GM23248 (cell line): ENCODE results near the gene RCL1. TPM values are rescaled to one million over a fixed set of nuclear protein-coding genes. Genes with fewer than 3 reads are reported as not detected.
"Not testable (repeated sequence)": the region's sequence is repeated elsewhere in the genome, so short reads cannot be mapped to it uniquely, and the experiment has no call there.

Experiments used
- DNase-seq: peaks from one replicate; pipeline ENCODE4 v3.0.0-alpha.2; 2015
- H2AFZ ChIP-seq: fragments of 200-600 bp; sonication (generic); 2 replicates; pipeline ENCODE4 v1.6.1; 2016; ENCODE audit warnings: antibody characterized with exemption
- H3F3A ChIP-seq: fragments of 200-600 bp; sonication (generic); 2 replicates; pipeline ENCODE4 v1.6.1; 2016; ENCODE audit warnings: mild to moderate bottlenecking, antibody characterized with exemption, mixed run types; ENCODE audit not compliant: insufficient read depth
- H3K27ac ChIP-seq: fragments of 200-600 bp; sonication (generic); 2 replicates; pipeline ENCODE4 v1.5.1; 2016; ENCODE audit warnings: mild to moderate bottlenecking
- H3K27me3 ChIP-seq: fragments of 200-600 bp; sonication (generic); replicated peaks from 2 replicates; pipeline ENCODE4 v1.6.1; 2016; ENCODE audit warnings: mild to moderate bottlenecking; ENCODE audit not compliant: insufficient read depth
- H3K36me3 ChIP-seq: fragments of 200-600 bp; sonication (generic); 2 replicates; pipeline ENCODE4 v1.6.1; 2016; ENCODE audit warnings: low read depth, mild to moderate bottlenecking
- H3K4me1 ChIP-seq: fragments of 200-600 bp; sonication (generic); 2 replicates; pipeline ENCODE4 v1.6.1; 2016; ENCODE audit warnings: mild to moderate bottlenecking; ENCODE audit not compliant: insufficient read depth
- H3K4me2 ChIP-seq: fragments of 200-600 bp; sonication (generic); one replicate; pipeline ENCODE4 v1.6.1; 2016; ENCODE audit warnings: mild to moderate bottlenecking; ENCODE audit not compliant: unreplicated experiment
- H3K4me3 ChIP-seq: fragments of 200-600 bp; sonication (generic); 2 replicates; pipeline ENCODE4 v1.5.1; 2016; ENCODE audit warnings: mild to moderate bottlenecking
- H3K79me2 ChIP-seq: fragments of 200-600 bp; sonication (generic); 2 replicates; pipeline ENCODE4 v1.6.1; 2016; ENCODE audit warnings: mild to moderate bottlenecking; ENCODE audit not compliant: insufficient read depth
- H3K9ac ChIP-seq: fragments of 200-600 bp; sonication (generic); 2 replicates; pipeline ENCODE4 v1.6.1; 2016; ENCODE audit warnings: mild to moderate bottlenecking
- H3K9me2 ChIP-seq: fragments of 200-600 bp; sonication (generic); 2 replicates; pipeline ENCODE4 v1.6.1; 2016; ENCODE audit warnings: mixed run types, mild to moderate bottlenecking, moderate library complexity; ENCODE audit not compliant: insufficient read depth
- H3K9me3 ChIP-seq: fragments of 200-600 bp; sonication (generic); one replicate; pipeline ENCODE4 v1.6.1; 2017; ENCODE audit warnings: low read depth
- H4K20me1 ChIP-seq: fragments of 200-600 bp; sonication (generic); 2 replicates; pipeline ENCODE4 v1.6.0; 2016; ENCODE audit not compliant: insufficient read depth
- EZH2 ChIP-seq: fragments of 200-600 bp; sonication (generic); IDR thresholded peaks from 2 replicates; pipeline ENCODE4 v1.6.1; 2018; ENCODE audit warnings: antibody characterized with exemption, mild to moderate bottlenecking; ENCODE audit not compliant: insufficient read depth, poor library complexity, severe bottlenecking
- EZH2phosphoT487 ChIP-seq: fragments of 200-600 bp; sonication (generic); IDR thresholded peaks from 2 replicates; pipeline ENCODE4 v1.6.1; 2018; ENCODE audit warnings: antibody characterized with exemption, moderate library complexity, mild to moderate bottlenecking, low read depth; ENCODE audit not compliant: insufficient read depth
- WGBS, 2 experiments: methylation state at CpG; one replicate each; pipeline ENCODE4 v1.1.6; 2015 to 2017; ENCODE audit warnings: low lambda C conversion rate in 2 of 2, low coverage in 1 of 2; ENCODE audit errors: missing lambda C conversion rate in 2 of 2; 5-methylcytosine and 5-hydroxymethylcytosine counted together
- in situ Hi-C: fragments of 300-500 bp; cut with MboI; formaldehyde crosslinking; loops from 2 replicates; pipeline ENCODE4 v1.15.0; 2020
- polyA plus RNA-seq: library from polyadenylated mRNA; unstranded; fragments of >200 nt; fragmentation: Nextera tagmentation; extraction: Ambion mirVana; gene quantifications from 2 replicates; pipeline ENCODE4 v1.2.1, GENCODE V29; 2016
- total RNA-seq: library from RNA; depleted of rRNA; stranded (reverse); fragments of >200 nt; shearing (Covaris generic); gene quantifications from 2 replicates; pipeline ENCODE4 v1.2.3, GENCODE V29; 2014

Gene RCL1
- total and polyA plus RNA-seq, 2 experiments from 2014 or later = 7.7 to 7.8 TPM

DNA sequence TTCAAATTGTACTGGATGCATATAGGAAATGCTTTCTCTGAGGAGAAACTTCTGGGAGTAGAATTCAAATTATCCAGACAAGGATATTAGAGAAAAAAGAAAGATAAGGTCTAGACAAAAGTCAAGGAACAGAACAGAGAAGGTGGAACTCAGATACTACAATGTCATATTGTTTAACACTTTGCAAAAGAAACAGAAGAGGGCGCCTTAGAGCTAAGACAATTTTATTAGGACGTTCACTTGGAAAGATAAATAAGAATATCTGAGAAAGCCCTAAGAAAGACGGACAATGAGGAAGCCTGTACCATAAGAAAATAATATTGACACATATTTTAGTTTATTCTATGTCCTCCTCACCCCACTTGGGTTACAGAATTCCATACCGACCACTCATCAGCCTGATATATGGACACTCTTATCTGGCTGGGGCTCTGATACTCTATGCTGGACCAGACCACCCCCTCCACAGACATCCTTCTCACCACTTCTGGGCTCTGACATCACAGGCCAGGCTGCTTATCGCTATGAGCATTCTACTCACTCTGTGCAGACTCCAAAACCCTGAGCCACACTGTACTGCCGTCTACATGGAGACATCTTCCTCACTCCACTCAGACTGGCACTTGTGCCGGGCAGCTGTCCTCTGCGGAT is 42.6 kb upstream of the RCL1 start:
- H3K9ac ChIP-seq = no peak overlapping the region
- no peaks in the 10 kb centered on the region for H3K36me3 ChIP-seq
- in situ Hi-C loops = loop anchor here (10.0 kb wide), 1 partner anchor 695 kb away; no protein-coding TSS in a partner anchor
- H2AFZ ChIP-seq = no peak overlapping the region
- H3K4me2 ChIP-seq = no peak overlapping the region
- H3K79me2 ChIP-seq = no peaks in the 10 kb centered on the region
- H3K4me3 ChIP-seq = no peak overlapping the region
- no peaks in the 10 kb centered on the region for H3F3A ChIP-seq
- H3K27ac ChIP-seq = no peak overlapping the region
- no peaks in the 10 kb centered on the region for H4K20me1 ChIP-seq
- TF ChIP-seq EZH2phosphoT487 (no peak), EZH2 (no peak)
- H3K9me3 ChIP-seq = no peaks in the 10 kb centered on the region
- no peaks in the 10 kb centered on the region for H3K27me3 ChIP-seq
- DNase-seq = peak; percentile 63
- 24 to 26% methylated on average over 8 of the region's 8 CpGs for WGBS, 2 experiments
- H3K4me1 ChIP-seq = no peaks in the 10 kb centered on the region
- H3K9me2 ChIP-seq = no peaks in the 10 kb centered on the region

GRCh38 chr9:4754530-4754929 is 38.2 kb upstream of the RCL1 start:
- not testable (repeated sequence) for H3K4me1 ChIP-seq, H3K36me3 ChIP-seq, H2AFZ ChIP-seq, H4K20me1 ChIP-seq, H3K27ac ChIP-seq, H3K9ac ChIP-seq, H3K4me2 ChIP-seq, H3K9me2 ChIP-seq, H3K27me3 ChIP-seq, H3K9me3 ChIP-seq, H3K79me2 ChIP-seq, H3K4me3 ChIP-seq, H3F3A ChIP-seq, DNase-seq
- in situ Hi-C loops = loop anchor here (10.0 kb wide), 1 partner anchor 690 kb away; no protein-coding TSS in a partner anchor

- H3K4me1 ChIP-seq = no peaks in the 10 kb centered on the region
- no peak for DNase-seq
- H3K4me2 ChIP-seq = no peak overlapping the region
- H3K9me2 ChIP-seq = no peaks in the 10 kb centered on the region
- no peaks in the 10 kb centered on the region for H4K20me1 ChIP-seq
- WGBS, 2 experiments = 59 to 63% methylated on average over 5 of the region's 5 CpGs
- TF ChIP-seq EZH2 (no peak), EZH2phosphoT487 (no peak)
- no peak overlapping the region for H2AFZ ChIP-seq
- no peaks in the 10 kb centered on the region for H3F3A ChIP-seq
- no peak overlapping the region for H3K27ac ChIP-seq
- H3K79me2 ChIP-seq = no peaks in the 10 kb centered on the region
- no peaks in the 10 kb centered on the region for H3K9me3 ChIP-seq
- no peak overlapping the region for H3K9ac ChIP-seq
- H3K4me3 ChIP-seq = no peak overlapping the region
- H3K27me3 ChIP-seq = no peaks in the 10 kb centered on the region; the same call in 1 of the 2 replicates
- H3K36me3 ChIP-seq = no peaks in the 10 kb centered on the region
- in situ Hi-C loops = loop anchor here (10.0 kb wide), 1 partner anchor 690 kb away; no protein-coding TSS in a partner anchor
These were observed 37.6 kb upstream of the RCL1 start for GRCh38 chr9:4755026-4755609.

DNA sequence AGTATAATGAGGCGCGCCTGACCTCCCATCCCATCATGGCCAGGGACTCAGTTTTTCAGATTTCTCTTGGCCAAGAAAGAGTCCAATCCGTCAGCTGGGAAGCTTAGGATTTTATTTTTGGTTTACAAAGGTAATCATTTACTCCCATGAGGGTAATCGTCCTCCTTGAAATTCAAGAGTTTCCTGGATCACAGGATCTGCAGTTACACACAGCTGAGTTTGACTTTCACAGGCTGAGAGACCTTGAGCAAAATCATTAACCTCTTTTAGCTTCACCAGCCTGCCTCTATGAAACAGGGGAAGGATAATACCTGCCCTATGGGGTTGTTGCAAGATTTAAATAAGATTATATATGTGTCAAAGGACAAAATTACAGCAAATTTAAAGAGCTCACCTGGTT is 36.3 kb upstream of the RCL1 start:
- Histone ChIP-seq H3K79me2 (no peaks in the 10 kb centered on the region), H3F3A (no peaks in the 10 kb centered on the region), H3K9me2 (no peaks in the 10 kb centered on the region), H4K20me1 (no peaks in the 10 kb centered on the region), H3K4me3 (no peak overlapping the region), H3K27ac (no peak overlapping the region), H3K36me3 (no peaks in the 10 kb centered on the region), H3K9ac (no peak overlapping the region), H3K4me1 (no peaks in the 10 kb centered on the region), H2AFZ (no peak overlapping the region), H3K9me3 (no peaks in the 10 kb centered on the region), H3K27me3 (no peaks in the 10 kb centered on the region; the same call in 1 of the 2 replicates), H3K4me2 (no peak overlapping the region)
- in situ Hi-C loops = loop anchor here (10.0 kb wide), 1 partner anchor 688 kb away; no protein-coding TSS in a partner anchor
- 86 to 93% methylated on average over 4 of the region's 4 CpGs for WGBS, 2 experiments
- no peak for TF ChIP-seq EZH2phosphoT487
- TF ChIP-seq EZH2 = no peak
- DNase-seq = no peak
